Stomach (tissue), 9 donors: ENCODE results near the gene PPM1K. TPM values are rescaled to one million over a fixed set of nuclear protein-coding genes. Genes with fewer than 3 reads are reported as not detected.
A peak's percentile ranks its signal among the peaks of the same experiment; 100 is the strongest.
"Not testable (repeated sequence)": the region's sequence is repeated elsewhere in the genome, so short reads cannot be mapped to it uniquely, and the experiment has no call there.

Experiments
- DNase-seq, 2 donors: peaks; one replicate each; pipeline versions ENCODE4 v3.0.0 to v3.0.0-alpha.2; 2013 to 2019
- H3K27ac ChIP-seq, 5 donors: fragments of 200-600 bp in 4 of 5; sonication (generic) in 4 of 5; one replicate each; pipeline ENCODE4 v1.5.1; 2013 to 2019; ENCODE audit warnings: mild to moderate bottlenecking in 1 of 5, moderate library complexity in 1 of 5
- H3K27me3 ChIP-seq, 3 donors: fragments of 200-600 bp; sonication (generic); one replicate each; pipeline ENCODE4 v1.5.1; 2017 to 2019; ENCODE audit warnings: mixed run types in 1 of 3
- H3K36me3 ChIP-seq, 4 donors: fragments of 200-600 bp; sonication (generic); 1 replicate in 3 of 4; 2 replicates in 1 of 4; pipeline ENCODE4 v1.5.1; 2016 to 2019
- H3K4me1 ChIP-seq, 4 donors: fragments of 200-600 bp; sonication (generic); one replicate each; pipeline ENCODE4 v1.5.1; 2016 to 2019
- H3K4me3 ChIP-seq, 4 donors: fragments of 200-600 bp; sonication (generic) in 3 of 4; one replicate each; pipeline ENCODE4 v1.5.1; 2016 to 2019; ENCODE audit warnings: mild to moderate bottlenecking in 1 of 4
- H3K9me3 ChIP-seq, 4 donors: fragments of 200-600 bp; sonication (generic); one replicate each; pipeline ENCODE4 v1.5.1; 2016 to 2019
- CTCF ChIP-seq, 7 experiments: fragments of 450-650 bp in 4 of 7; fragments of 200-600 bp in 3 of 7; sonication (generic) in 3 of 7; IDR thresholded peaks; one replicate each; pipeline ENCODE4 v1.5.1; 2016 to 2019; ENCODE audit warnings: antibody characterized with exemption in 7 of 7, control low read depth in 2 of 7, mild to moderate bottlenecking in 1 of 7
- EP300 ChIP-seq: sonication (generic); formaldehyde crosslinking; IDR thresholded peaks from one replicate; pipeline ENCODE4 v1.6.1; 2017; ENCODE audit warnings: antibody characterized with exemption
- POLR2A ChIP-seq, 4 donors: fragments of 450-650 bp; IDR thresholded peaks; one replicate each; pipeline ENCODE4 v1.6.1; 2016; ENCODE audit warnings: antibody characterized with exemption in 4 of 4, control low read depth in 2 of 4, mild to moderate bottlenecking in 1 of 4, moderate library complexity in 1 of 4
- POLR2AphosphoS5 ChIP-seq, 3 donors: sonication (generic); formaldehyde crosslinking; IDR thresholded peaks; one replicate each; pipeline ENCODE4 v1.6.1; 2016; ENCODE audit warnings: antibody characterized with exemption in 3 of 3
- WGBS, 5 donors: extraction: QIAGEN DNeasy Blood & Tissue Kit in 3 of 5; methylation state at CpG; one replicate each; pipeline versions ENCODE4 v1.1.5 to v1.1.7; 2013 to 2018; 5-methylcytosine and 5-hydroxymethylcytosine counted together
- intact Hi-C: fragments of 100-400 bp; cut with DNase I; formaldehyde crosslinking; loops from one replicate; pipeline ENCODE4 v1.15.1; 2023; ENCODE audit warnings: low total_unique reads
- polyA plus RNA-seq, 3 donors: library from polyadenylated mRNA; stranded (reverse); fragments of 200-250 nt; gene quantifications; one replicate each; pipeline ENCODE4 v1.2.3, GENCODE V29; 2013
- total RNA-seq, 5 donors: library from RNA; depleted of rRNA; stranded (reverse); fragments of >200 nt; gene quantifications; one replicate each; pipeline versions ENCODE4 v1.1.0 to v1.2.3, GENCODE V29; 2014 to 2016
- donor health status: healthy with polysubstance abuse.
- donor health status: Bipolar disorder and iron deficiency.
- donor health status: healthy.

Gene PPM1K
- total and polyA plus RNA-seq, 8 donors = 3.6 to 81.7 (median 20.4) TPM

- Histone ChIP-seq H3K9me3 (no peaks in the 10 kb centered on the region), H3K36me3 (no peaks in the 10 kb centered on the region), H3K4me1 (peaks cover 0 to 14% (median 6%) of the 10 kb centered on the region in 4 donors), H3K27ac (peak overlapping the region in 2 of 5 donors; percentile 21 to 48), H3K27me3 (no peaks in the 10 kb centered on the region), H3K4me3 (no peak overlapping the region)
- no peak for TF ChIP-seq POLR2A (IDR thresholded peaks at IDR 0.05)
- TF ChIP-seq POLR2AphosphoS5 (IDR thresholded peaks at IDR 0.05) = no peak
- TF ChIP-seq CTCF (IDR thresholded peaks at IDR 0.05) = no peak
- no peak for TF ChIP-seq EP300
- intact Hi-C loops = no loop called here
- peak; percentile 30 for DNase-seq
- 34 to 43% (median 36%) methylated on average over 5 of the region's 5 CpGs for WGBS, 5 donors
Observed at GRCh38 chr4:88320780-88321373, 36.5 kb upstream of the PPM1K start.

- H3K36me3 ChIP-seq = no peaks in the 10 kb centered on the region
- H3K27me3 ChIP-seq = no peaks in the 10 kb centered on the region
- WGBS, 5 donors = 38 to 63% (median 43%) methylated on average over 1 of the region's 1 CpG
- no peak overlapping the region for H3K4me3 ChIP-seq
- no peak for DNase-seq
- intact Hi-C loops = no loop called here
- H3K27ac ChIP-seq = peak overlapping the region in 2 of 5 donors; percentile 21 to 48
- TF ChIP-seq POLR2A (IDR thresholded peaks at IDR 0.05) = no peak
- no peak for TF ChIP-seq POLR2AphosphoS5 (IDR thresholded peaks at IDR 0.05)
- TF ChIP-seq EP300 = no peak
- TF ChIP-seq CTCF (IDR thresholded peaks at IDR 0.05) = no peak
- no peaks in the 10 kb centered on the region for H3K9me3 ChIP-seq
- peaks cover 0 to 14% (median 6%) of the 10 kb centered on the region in 4 donors for H3K4me1 ChIP-seq
Observed at GRCh38 chr4:88320224-88320779, 35.9 kb upstream of the PPM1K start.

GRCh38 chr4:88318751-88319350 lies 34.5 kb upstream of the PPM1K start:
- no peak for DNase-seq
- no peak overlapping the region for H3K27ac ChIP-seq
- no peaks in the 10 kb centered on the region for H3K36me3 ChIP-seq
- intact Hi-C loops = no loop called here
- H3K27me3 ChIP-seq = no peaks in the 10 kb centered on the region
- TF ChIP-seq CTCF (IDR thresholded peaks at IDR 0.05) = no peak
- no peak for TF ChIP-seq POLR2AphosphoS5 (IDR thresholded peaks at IDR 0.05)
- no peak for TF ChIP-seq POLR2A (IDR thresholded peaks at IDR 0.05)
- TF ChIP-seq EP300 = no peak
- H3K4me3 ChIP-seq = no peak overlapping the region
- H3K9me3 ChIP-seq = no peaks in the 10 kb centered on the region
- WGBS, 5 donors = 39 to 61% (median 46%) methylated on average over 3 of the region's 3 CpGs
- H3K4me1 ChIP-seq = peaks cover 0 to 14% (median 6%) of the 10 kb centered on the region in 4 donors

DNA sequence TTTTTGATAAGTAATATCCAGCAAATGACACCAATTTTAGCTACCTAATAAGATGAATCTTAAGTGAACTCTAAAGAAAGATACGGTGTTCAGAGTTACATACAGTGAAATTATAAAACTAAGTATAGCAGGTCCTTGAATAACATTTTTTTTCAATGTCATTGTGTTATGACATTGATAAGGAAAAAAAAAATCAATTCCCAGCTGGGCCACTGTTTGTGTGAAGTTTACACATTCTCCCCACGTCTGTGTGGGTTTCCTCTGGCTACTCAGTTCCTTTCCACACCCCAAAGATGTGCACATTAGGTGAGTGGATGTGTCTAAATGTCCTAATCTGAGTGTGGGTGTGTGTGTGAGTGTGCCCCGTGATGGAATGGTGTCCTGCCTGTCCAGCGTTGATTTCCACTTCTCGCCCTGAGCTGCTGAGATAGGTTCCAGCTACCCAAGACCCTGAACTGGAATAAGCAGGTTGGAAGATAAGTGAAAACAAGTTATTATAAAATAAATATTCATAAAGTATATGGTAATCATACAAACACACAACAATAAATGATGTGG lies 31.2 kb upstream of the PPM1K start:
- Histone ChIP-seq H3K27me3 (no peaks in the 10 kb centered on the region), H3K4me1 (peaks cover 0 to 6% (median 2%) of the 10 kb centered on the region in 4 donors), H3K4me3 (no peak overlapping the region), H3K9me3 (peaks cover 0 to 19% (median 9%) of the 10 kb centered on the region in 4 donors), H3K36me3 (no peaks in the 10 kb centered on the region), H3K27ac (no peak overlapping the region)
- no peak for TF ChIP-seq POLR2A (IDR thresholded peaks at IDR 0.05)
- TF ChIP-seq CTCF (IDR thresholded peaks at IDR 0.05) = no peak
- TF ChIP-seq POLR2AphosphoS5 (IDR thresholded peaks at IDR 0.05) = no peak
- TF ChIP-seq EP300 = no peak
- DNase-seq = no peak
- intact Hi-C loops = no loop called here
- 50 to 71% (median 63%) methylated on average over 5 of the region's 5 CpGs for WGBS, 5 donors

DNA sequence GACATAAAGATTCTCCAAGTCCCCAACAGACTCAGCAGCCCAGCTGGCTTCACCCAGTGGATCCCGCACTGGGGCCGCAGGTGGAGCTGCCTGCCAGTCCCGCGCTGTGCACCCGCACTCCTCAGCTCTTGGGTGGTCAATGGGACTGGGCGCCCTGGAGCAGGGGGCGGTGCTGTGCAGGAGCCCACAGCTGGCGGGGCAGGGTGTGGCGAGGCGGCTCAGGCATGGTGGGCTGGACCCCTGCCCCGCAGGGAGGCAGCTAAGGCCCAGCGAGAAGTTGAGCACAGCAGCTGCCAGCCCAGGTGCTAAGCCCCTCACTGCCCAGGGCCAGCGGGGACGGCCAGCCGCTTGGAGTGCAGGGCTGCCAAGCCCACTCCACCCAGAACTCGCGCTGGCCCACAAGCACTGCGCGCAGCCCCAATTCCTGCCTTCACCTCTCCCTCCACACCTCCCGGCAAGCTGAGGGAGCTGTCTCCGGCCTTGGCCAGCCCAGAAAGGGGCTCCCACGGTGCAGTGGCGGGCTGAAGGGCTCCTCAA lies 28.8 kb upstream of the PPM1K start:
- H3K27me3 ChIP-seq, DNase-seq, H3K4me1 ChIP-seq, H3K4me3 ChIP-seq, intact Hi-C loops, H3K27ac ChIP-seq, H3K36me3 ChIP-seq: not testable (repeated sequence)
- WGBS, 5 donors = 83 to 97% (median 96%) methylated on average over 1 to 23 of the region's 23 CpGs
- peaks cover 0 to 19% (median 9%) of the 10 kb centered on the region in 4 donors for H3K9me3 ChIP-seq
